ENCODE data around the gene SPOCD1.

GRCh38 chr1:31828926-31829690 is 13.3 kb upstream of the SPOCD1 start:
- no peak for TF ChIP-seq CTCF (IDR thresholded peaks at IDR 0.05; ENCODE audit: insufficient read depth, low read depth, low read length)
- no peak for TF ChIP-seq EZH2 (IDR thresholded peaks at IDR 0.05; ENCODE audit: insufficient read depth, low read length)
